ENCODE results near the gene IDH3A. TPM values are rescaled to one million over a fixed set of nuclear protein-coding genes. Genes with fewer than 3 reads are reported as not detected.

IDH3A gene
- total RNA-seq, 2 donors from 2014 or later, result 50.9 to 138 TPM

DNA sequence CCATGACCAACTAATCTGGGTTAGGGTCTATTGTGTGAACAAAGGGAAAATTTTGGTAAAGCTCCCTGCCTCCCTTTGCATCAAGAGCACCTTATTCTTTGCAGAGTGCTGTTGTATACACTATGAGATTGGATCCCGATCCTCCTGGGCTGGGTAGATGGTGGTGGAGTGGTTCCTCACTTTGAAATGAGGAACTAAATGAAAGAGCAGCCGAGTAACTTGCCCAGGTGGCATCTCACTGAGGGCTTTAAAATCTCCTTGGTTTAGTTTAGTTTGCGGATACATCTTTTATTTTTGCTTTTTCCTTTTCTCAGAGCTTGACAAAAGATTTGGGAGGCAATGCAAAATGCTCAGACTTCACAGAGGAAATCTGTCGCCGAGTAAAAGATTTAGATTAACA, 19.4 kb downstream of the IDH3A start:
- Histone ChIP-seq H3K27ac (no peak overlapping the region), H3K9me3 (no peaks in the 10 kb centered on the region), H3K36me3 (peaks cover 70% of the 10 kb centered on the region), H3K4me1 (ENCODE audit: control insufficient read depth in 1 of 2, low read depth in 2 of 2) (no peaks in the 10 kb centered on the region), H3K4me3 (no peak overlapping the region), H3K27me3 (replicated peaks; ENCODE audit: insufficient read depth) (no peaks in the 10 kb centered on the region)
- TF ChIP-seq, protein P1, sequence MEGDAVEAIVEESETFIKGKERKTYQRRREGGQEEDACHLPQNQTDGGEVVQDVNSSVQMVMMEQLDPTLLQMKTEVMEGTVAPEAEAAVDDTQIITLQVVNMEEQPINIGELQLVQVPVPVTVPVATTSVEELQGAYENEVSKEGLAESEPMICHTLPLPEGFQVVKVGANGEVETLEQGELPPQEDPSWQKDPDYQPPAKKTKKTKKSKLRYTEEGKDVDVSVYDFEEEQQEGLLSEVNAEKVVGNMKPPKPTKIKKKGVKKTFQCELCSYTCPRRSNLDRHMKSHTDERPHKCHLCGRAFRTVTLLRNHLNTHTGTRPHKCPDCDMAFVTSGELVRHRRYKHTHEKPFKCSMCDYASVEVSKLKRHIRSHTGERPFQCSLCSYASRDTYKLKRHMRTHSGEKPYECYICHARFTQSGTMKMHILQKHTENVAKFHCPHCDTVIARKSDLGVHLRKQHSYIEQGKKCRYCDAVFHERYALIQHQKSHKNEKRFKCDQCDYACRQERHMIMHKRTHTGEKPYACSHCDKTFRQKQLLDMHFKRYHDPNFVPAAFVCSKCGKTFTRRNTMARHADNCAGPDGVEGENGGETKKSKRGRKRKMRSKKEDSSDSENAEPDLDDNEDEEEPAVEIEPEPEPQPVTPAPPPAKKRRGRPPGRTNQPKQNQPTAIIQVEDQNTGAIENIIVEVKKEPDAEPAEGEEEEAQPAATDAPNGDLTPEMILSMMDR (IDR thresholded peaks at IDR 0.05), result no peak
- ATAC-seq (ENCODE audit: insufficient number of reproducible peaks, low FRiP score, low read depth) (no peak), DNase-seq (ENCODE audit: low spot score) (no peak)

GRCh38 chr15:78170848-78171773, 21.9 kb downstream of the IDH3A start:
- TF ChIP-seq, protein P1 (IDR thresholded peaks at IDR 0.05), result no peak
- Histone ChIP-seq H3K9me3 (no peaks in the 10 kb centered on the region), H3K27me3 (replicated peaks; ENCODE audit: insufficient read depth) (no peaks in the 10 kb centered on the region), H3K4me1 (ENCODE audit: control insufficient read depth in 1 of 2, low read depth in 2 of 2) (no peaks in the 10 kb centered on the region), H3K27ac (no peak overlapping the region), H3K4me3 (no peak overlapping the region), H3K36me3 (peaks cover 58% of the 10 kb centered on the region)
- DNase-seq (ENCODE audit: low spot score) (no peak), ATAC-seq (ENCODE audit: insufficient number of reproducible peaks, low FRiP score, low read depth) (no peak)

DNA sequence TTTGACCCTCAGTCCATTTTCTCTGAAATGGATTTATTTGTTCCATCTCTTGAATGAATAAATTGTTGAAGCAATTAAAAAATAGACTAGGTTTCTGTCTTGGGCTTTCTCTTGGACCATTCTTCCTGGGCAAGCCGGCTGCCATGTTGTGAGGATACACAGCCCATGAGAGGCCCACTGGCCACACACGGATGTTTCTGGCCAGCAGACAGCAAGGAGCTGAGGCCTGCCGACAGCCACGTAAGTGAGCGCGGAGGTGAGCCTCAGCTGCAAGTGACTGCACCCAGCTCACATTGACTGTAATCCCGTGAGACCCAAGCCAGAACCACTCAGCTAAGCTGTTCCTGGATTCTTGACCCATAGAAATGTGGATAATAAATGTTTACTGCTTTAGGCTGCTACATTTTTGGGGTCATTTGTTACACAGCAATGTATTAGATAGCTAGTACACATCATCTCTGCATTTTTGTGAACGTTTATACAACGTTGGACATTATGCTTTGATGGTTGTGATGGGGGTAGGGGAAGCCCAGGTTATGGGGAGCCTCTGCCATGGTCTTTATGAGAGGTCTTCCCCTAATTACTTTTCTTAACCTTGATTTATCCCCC, 22.8 kb downstream of the IDH3A start:
- Histone ChIP-seq H3K4me3 (no peak overlapping the region), H3K4me1 (ENCODE audit: control insufficient read depth in 1 of 2, low read depth in 2 of 2) (no peaks in the 10 kb centered on the region), H3K36me3 (peaks cover 50% of the 10 kb centered on the region), H3K27me3 (replicated peaks; ENCODE audit: insufficient read depth) (no peaks in the 10 kb centered on the region), H3K27ac (no peak overlapping the region), H3K9me3 (no peaks in the 10 kb centered on the region)
- no peak for ATAC-seq (ENCODE audit: insufficient number of reproducible peaks, low FRiP score, low read depth)
- DNase-seq (ENCODE audit: low spot score), result no peak
- TF ChIP-seq, protein P1 (IDR thresholded peaks at IDR 0.05), result no peak

DNA sequence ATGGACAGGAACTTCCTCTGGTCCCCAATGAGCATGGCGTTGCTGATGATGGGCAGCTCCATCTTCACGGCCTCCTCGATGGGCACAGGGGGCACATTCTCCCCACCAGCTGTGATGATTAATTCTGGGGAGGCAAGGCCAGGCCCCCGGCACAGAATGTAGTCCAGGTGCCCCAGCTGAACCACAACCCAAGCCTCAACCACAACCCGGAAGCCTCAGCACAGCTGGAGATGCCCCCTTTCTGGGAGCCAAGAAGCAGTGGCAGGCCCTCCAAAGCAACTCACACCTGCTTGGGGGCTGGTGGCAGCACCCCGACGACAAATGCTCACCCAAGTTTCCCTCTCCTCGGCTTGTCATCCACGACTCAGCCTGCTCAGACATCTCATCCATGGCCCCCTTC, 25.2 kb downstream of the IDH3A start:
- Histone ChIP-seq H3K9me3 (no peaks in the 10 kb centered on the region), H3K4me1 (ENCODE audit: control insufficient read depth in 1 of 2, low read depth in 2 of 2) (no peaks in the 10 kb centered on the region), H3K27ac (no peak overlapping the region), H3K36me3 (peaks cover 28% of the 10 kb centered on the region), H3K27me3 (replicated peaks; ENCODE audit: insufficient read depth) (no peaks in the 10 kb centered on the region), H3K4me3 (no peak overlapping the region)
- ATAC-seq (ENCODE audit: insufficient number of reproducible peaks, low FRiP score, low read depth), result no peak
- DNase-seq (ENCODE audit: low spot score), result no peak
- TF ChIP-seq, protein P1 (IDR thresholded peaks at IDR 0.05), result no peak

- no peaks in the 10 kb centered on the region for H3K27me3 ChIP-seq (replicated peaks; ENCODE audit: insufficient read depth)
- no peak overlapping the region for H3K27ac ChIP-seq
- no peaks in the 10 kb centered on the region for H3K4me1 ChIP-seq (ENCODE audit: control insufficient read depth in 1 of 2, low read depth in 2 of 2)
- H3K4me3 ChIP-seq, result no peak overlapping the region
- TF ChIP-seq, protein P1 (IDR thresholded peaks at IDR 0.05), result no peak
- H3K36me3 ChIP-seq, result peaks cover 23% of the 10 kb centered on the region
- DNase-seq (ENCODE audit: low spot score) (no peak), ATAC-seq (ENCODE audit: insufficient number of reproducible peaks, low FRiP score, low read depth) (no peak)
- H3K9me3 ChIP-seq, result no peaks in the 10 kb centered on the region
Observed at GRCh38 chr15:78175330-78175729, 26.2 kb downstream of the IDH3A start.
